PC-9 (cell line): ENCODE data around the gene RASSF4.

Source experiments
- EZH2 ChIP-seq: fragments of 200-600 bp; sonication (generic); IDR thresholded peaks from 2 replicates; pipeline ENCODE4 v1.8.0; 2017; ENCODE audit warnings: antibody characterized with exemption, low read depth
- TF ChIP-seq, protein P1 (sequence below): fragments of 200-600 bp; sonication (generic); conservative IDR thresholded peaks from 2 replicates; pipeline ENCODE4 v1.6.1; 2017; ENCODE audit warnings: mixed run types, antibody characterized with exemption, mild to moderate bottlenecking, moderate library complexity

DNA sequence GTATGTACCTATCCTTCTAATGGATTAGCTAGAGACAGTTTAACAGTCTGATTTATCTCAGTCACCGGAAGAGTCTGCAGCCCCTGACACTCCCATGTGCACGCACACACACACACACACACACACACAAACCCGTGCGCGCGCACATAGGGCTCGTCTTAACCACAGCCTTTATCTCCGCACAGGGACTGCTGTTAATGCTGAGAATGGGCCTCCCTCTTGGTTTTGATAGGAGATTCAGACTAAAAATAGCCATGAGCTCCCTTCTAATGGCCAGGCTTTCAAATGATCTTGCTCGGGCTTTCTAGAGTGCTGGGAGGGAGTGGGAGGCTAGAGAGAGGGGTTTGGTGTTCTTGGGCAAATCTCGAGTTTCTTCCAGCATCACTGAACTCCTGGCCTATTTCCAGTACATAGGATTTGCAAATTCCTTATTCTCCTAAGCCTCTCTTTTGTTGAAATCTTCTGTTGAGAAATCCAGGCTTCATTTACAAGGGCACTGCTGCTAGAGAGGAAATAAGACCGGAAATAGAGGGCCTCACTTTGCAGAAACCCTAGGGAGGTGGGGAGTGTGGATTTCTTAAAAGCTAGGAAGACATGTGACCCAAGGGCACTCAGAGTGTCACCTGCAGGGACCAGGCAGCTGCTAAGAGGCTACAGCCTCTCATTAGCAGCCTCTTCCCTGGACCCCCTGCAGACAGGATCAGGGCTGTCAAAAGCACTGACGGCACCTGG is 46.1 kb upstream of the RASSF4 start:
- no peak for TF ChIP-seq EZH2
- TF ChIP-seq, protein P1, sequence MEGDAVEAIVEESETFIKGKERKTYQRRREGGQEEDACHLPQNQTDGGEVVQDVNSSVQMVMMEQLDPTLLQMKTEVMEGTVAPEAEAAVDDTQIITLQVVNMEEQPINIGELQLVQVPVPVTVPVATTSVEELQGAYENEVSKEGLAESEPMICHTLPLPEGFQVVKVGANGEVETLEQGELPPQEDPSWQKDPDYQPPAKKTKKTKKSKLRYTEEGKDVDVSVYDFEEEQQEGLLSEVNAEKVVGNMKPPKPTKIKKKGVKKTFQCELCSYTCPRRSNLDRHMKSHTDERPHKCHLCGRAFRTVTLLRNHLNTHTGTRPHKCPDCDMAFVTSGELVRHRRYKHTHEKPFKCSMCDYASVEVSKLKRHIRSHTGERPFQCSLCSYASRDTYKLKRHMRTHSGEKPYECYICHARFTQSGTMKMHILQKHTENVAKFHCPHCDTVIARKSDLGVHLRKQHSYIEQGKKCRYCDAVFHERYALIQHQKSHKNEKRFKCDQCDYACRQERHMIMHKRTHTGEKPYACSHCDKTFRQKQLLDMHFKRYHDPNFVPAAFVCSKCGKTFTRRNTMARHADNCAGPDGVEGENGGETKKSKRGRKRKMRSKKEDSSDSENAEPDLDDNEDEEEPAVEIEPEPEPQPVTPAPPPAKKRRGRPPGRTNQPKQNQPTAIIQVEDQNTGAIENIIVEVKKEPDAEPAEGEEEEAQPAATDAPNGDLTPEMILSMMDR = no peak
